ENCODE measurements around the gene CDCA3. TPM values are rescaled to one million over a fixed set of nuclear protein-coding genes. Genes with fewer than 3 reads are reported as not detected.
A peak's percentile ranks its signal among the peaks of the same experiment; 100 is the strongest.
"Not testable (repeated sequence)": the region's sequence is repeated elsewhere in the genome, so short reads cannot be mapped to it uniquely, and the experiment has no call there.

Gene CDCA3
- total RNA-seq, 2 experiments from 2014 or later: 74.6 to 83.8 TPM

DNA sequence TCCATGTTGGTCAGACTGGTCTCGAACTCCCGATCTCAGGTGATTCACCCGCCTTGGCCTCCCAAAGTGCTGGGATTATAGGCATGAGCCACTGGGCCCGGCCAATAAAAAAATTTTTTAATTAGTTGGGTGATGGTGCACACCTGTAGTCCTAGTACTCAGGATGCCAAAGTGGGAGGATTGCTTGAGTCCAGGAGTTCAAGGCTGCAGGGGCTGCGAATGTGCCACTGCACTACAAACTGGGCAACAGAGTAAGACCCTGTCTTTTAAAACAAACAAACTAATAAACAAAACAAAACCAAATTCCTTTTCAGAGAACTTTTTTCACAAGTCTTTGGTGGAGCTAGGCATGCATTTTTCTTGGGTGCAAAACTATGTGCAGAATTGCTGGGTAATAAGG lies 32.2 kb upstream of the CDCA3 start:
- no peaks in the 10 kb centered on the region for H3K9me3 Mint-ChIP-seq
- no peaks in the 10 kb centered on the region for H3K4me1 Mint-ChIP-seq (ENCODE audit: low read depth)
- intact Hi-C loops (cut with micrococcal nuclease): no loop called here
- peaks cover 6% of the 10 kb centered on the region for H3K36me3 Mint-ChIP-seq (ENCODE audit: low read depth)
- no peak overlapping the region for H3K4me3 Mint-ChIP-seq
- TF ChIP-seq, protein P1, sequence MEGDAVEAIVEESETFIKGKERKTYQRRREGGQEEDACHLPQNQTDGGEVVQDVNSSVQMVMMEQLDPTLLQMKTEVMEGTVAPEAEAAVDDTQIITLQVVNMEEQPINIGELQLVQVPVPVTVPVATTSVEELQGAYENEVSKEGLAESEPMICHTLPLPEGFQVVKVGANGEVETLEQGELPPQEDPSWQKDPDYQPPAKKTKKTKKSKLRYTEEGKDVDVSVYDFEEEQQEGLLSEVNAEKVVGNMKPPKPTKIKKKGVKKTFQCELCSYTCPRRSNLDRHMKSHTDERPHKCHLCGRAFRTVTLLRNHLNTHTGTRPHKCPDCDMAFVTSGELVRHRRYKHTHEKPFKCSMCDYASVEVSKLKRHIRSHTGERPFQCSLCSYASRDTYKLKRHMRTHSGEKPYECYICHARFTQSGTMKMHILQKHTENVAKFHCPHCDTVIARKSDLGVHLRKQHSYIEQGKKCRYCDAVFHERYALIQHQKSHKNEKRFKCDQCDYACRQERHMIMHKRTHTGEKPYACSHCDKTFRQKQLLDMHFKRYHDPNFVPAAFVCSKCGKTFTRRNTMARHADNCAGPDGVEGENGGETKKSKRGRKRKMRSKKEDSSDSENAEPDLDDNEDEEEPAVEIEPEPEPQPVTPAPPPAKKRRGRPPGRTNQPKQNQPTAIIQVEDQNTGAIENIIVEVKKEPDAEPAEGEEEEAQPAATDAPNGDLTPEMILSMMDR (IDR thresholded peaks at IDR 0.05): no peak
- no peak overlapping the region for H3K27ac Mint-ChIP-seq
- ChIA-PET CTCF (interaction anchor here (1.6 to 5.7 kb wide), 3 partner anchors 8 to 14 kb away, joined by 4 to 30 read pairs (median 13); partner anchors contain the start of gene SPSB2), POLR2A (interaction anchor here (1.1 to 6.6 kb wide), 2 partner anchors 13 to 60 kb away, joined by 3 to 79 read pairs; partner anchors contain the start of genes C12orf57, RNU7-1, SPSB2 and TPI1)
- no peak for DNase-seq
- no peaks in the 10 kb centered on the region for H3K27me3 Mint-ChIP-seq
- ATAC-seq: no peak

GRCh38 chr12:6879824-6880223 lies 28.7 kb upstream of the CDCA3 start:
- ATAC-seq; H3K9me3 Mint-ChIP-seq; intact Hi-C loops (cut with micrococcal nuclease); DNase-seq; H3K27me3 Mint-ChIP-seq; H3K4me3 Mint-ChIP-seq; H3K4me1 Mint-ChIP-seq (ENCODE audit: low read depth); H3K27ac Mint-ChIP-seq: not testable (repeated sequence)
- H3K36me3 Mint-ChIP-seq (ENCODE audit: low read depth): peaks cover 15% of the 10 kb centered on the region
- CTCF ChIA-PET: interaction anchor here (1.4 to 2.0 kb wide), 3 partner anchors 10 to 13 kb away, joined by 3 to 6 read pairs (median 3); partner anchors contain the start of gene TPI1
- POLR2A ChIA-PET: interaction anchor here (1.1 to 6.6 kb wide), 4 partner anchors 9 to 80 kb away, joined by 3 to 79 read pairs (median 8); partner anchors contain the start of genes SPSB2 and TPI1

DNA sequence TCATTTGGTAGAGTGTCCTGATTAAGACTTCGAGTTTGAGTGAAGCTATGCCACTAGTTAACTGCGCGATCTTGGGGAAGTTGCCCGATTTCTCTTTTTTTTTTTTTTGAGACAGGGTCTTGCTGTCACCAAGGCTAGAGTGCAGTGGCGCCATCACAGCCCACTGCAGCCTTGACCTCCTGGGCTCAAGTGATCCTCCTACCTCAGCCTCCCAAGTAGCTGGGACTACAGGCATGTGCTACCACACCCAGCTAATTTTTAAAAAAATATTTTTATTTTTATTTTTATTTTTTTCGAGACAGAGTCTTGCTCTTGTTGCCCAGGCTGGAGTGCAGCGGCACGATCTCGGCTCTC lies 22.9 kb upstream of the CDCA3 start:
- Mint-ChIP-seq H3K4me3 (peak overlapping the region; percentile 91), H3K36me3 (ENCODE audit: low read depth) (peaks cover 56% of the 10 kb centered on the region), H3K4me1 (ENCODE audit: low read depth) (peaks cover 40% of the 10 kb centered on the region), H3K27ac (peak overlapping the region; percentile 78)
- intact Hi-C loops (cut with micrococcal nuclease); DNase-seq; H3K27me3 Mint-ChIP-seq; ATAC-seq; H3K9me3 Mint-ChIP-seq: not testable (repeated sequence)
- ChIA-PET POLR2A (interaction anchor here (0.9 to 13.0 kb wide), 7 partner anchors 8 to 70 kb away, joined by 3 to 218 read pairs (median 17); partner anchors contain the start of genes C12orf57, CDCA3, LRRC23 and RNU7-1), CTCF (interaction anchor here (0.8 to 3.7 kb wide), 5 partner anchors 9 to 237 kb away, joined by 3 to 30 read pairs (median 4); partner anchors contain the start of gene MLF2)

DNA sequence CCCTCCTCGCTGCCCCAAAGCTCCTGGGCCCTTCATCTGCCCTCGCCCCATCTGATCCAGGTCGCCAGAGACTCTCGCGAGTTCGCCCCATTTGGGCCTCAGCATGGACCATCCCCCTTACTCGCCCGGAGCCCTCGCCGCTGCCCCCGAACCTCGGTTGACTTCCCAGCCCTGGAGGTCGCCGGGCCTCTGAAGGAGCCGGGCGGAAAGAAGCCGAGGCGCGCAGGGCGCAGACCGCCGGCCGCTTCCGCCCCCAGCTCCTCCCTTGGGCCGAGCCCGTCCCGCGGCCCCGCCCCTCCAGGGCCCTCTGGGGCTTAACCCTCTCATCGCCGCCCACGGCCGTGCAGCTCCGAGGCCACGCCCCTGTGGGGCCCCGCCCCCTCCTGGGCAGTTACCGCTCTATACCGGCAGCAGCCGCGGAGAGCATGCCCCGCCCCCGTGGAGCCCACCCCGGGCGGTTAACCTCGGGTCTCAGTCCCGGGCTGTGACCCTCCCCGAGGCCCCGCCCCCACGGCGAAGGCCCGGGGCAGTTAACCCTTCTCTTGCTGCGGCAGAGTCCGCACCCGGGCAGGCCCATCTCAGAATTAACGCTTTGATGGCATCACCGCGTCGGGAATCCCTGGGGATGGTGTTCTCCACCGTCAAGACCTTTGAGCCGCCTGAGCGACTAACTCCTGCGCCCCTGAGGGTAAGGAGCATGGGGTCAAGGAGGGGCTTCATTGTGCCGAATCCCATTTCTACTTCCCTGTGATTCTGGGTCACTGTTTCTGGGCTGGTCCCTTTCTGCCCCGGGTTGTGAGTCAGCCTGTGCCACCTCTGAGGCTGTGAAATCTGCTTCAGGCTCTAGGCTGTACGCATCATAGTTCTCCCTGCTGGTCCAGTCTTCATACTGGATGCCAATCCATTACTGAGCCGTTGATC lies 22.3 kb upstream of the CDCA3 start, which contains the start of gene SPSB2:
Gene SPSB2, minus strand, starts transcription at position 210 of the 921 bp plus-strand sequence. CDS start 402 bp downstream, outside the sequence.
- ATAC-seq (peak; percentile 82), DNase-seq (peak; percentile 99)
- Mint-ChIP-seq H3K36me3 (ENCODE audit: low read depth) (peaks cover 63% of the 10 kb centered on the region), H3K4me1 (ENCODE audit: low read depth) (peaks cover 45% of the 10 kb centered on the region), H3K27ac (peak within 1 kb of the TSS; percentile 89), H3K27me3 (no peaks in the 10 kb centered on the region), H3K9me3 (no peaks in the 10 kb centered on the region), H3K4me3 (peak within 1 kb of the TSS; percentile 91)
- TF ChIP-seq, protein P1 (IDR thresholded peaks at IDR 0.05): no peak
- ChIA-PET CTCF (interaction anchor here (0.7 to 9.5 kb wide), 47 partner anchors 8 to 430 kb away, joined by 3 to 124 read pairs (median 4); partner anchors contain the start of genes ATN1, CDCA3, COPS7A and ENO2), POLR2A (interaction anchor here (0.7 to 13.0 kb wide), 23 partner anchors 9 to 339 kb away, joined by 3 to 218 read pairs (median 6); partner anchors contain the start of genes C12orf57, C1RL, CDCA3 and COPS7A)
- intact Hi-C loops (cut with micrococcal nuclease): no loop called here

GRCh38 chr12:6872073-6873048 lies 21.3 kb upstream of the CDCA3 start:
- CTCF ChIA-PET: interaction anchor here (0.7 to 9.5 kb wide), 54 partner anchors 7 to 429 kb away, joined by 3 to 124 read pairs (median 4); partner anchors contain the start of genes ATN1, C12orf57, CDCA3 and COPS7A
- TF ChIP-seq, protein P1 (IDR thresholded peaks at IDR 0.05): peak; percentile 87
- H3K4me1 Mint-ChIP-seq (ENCODE audit: low read depth): peaks cover 45% of the 10 kb centered on the region

More at GRCh38 chr12:6872073-6873048, 21.3 kb upstream of the CDCA3 start:
- H3K36me3 Mint-ChIP-seq (ENCODE audit: low read depth): peaks cover 68% of the 10 kb centered on the region
- no peaks in the 10 kb centered on the region for H3K9me3 Mint-ChIP-seq
- POLR2A ChIA-PET: interaction anchor here (0.5 to 13.0 kb wide), 34 partner anchors 9 to 429 kb away, joined by 3 to 218 read pairs (median 4); partner anchors contain the start of genes C12orf57, C1RL, CDCA3 and COPS7A
- ATAC-seq (peak; percentile 35), DNase-seq (peak; percentile 88)
- H3K27ac Mint-ChIP-seq: peak overlapping the region; percentile 89
- peak overlapping the region; percentile 91 for H3K4me3 Mint-ChIP-seq
- H3K27me3 Mint-ChIP-seq: no peaks in the 10 kb centered on the region
- intact Hi-C loops (cut with micrococcal nuclease): no loop called here

All from activated CD8-positive, alpha-beta T cell treated with anti-CD3 and anti-CD28 coated beads for 36 hours (primary cell).